Aorta (tissue), 5 donors: ENCODE data around the gene GNPTAB. TPM values are rescaled to one million over a fixed set of nuclear protein-coding genes. Genes with fewer than 3 reads are reported as not detected.

Source experiments
- ATAC-seq: fragments of 200-7000 bp; cut with Tn5 transposase; one replicate; pipeline ENCODE4 v1.9.1; 2022; ENCODE audit warnings: moderate library complexity; ENCODE audit not compliant: low FRiP score
- DNase-seq, 2 donors: peaks; one replicate each; pipeline ENCODE4 v3.0.0-alpha.2; 2020
- H3K27ac ChIP-seq, 2 donors: one replicate each; pipeline ENCODE4 v1.5.1; 2013; ENCODE audit warnings: low read length in 2 of 2, mild to moderate bottlenecking in 2 of 2, moderate library complexity in 2 of 2, control low read depth in 1 of 2, inconsistent platforms in 1 of 2, low read depth in 1 of 2
- H3K27me3 ChIP-seq, 2 donors: one replicate each; pipeline ENCODE4 v1.6.1; 2013; ENCODE audit warnings: control low read depth in 1 of 2, low read length in 1 of 2, mild to moderate bottlenecking in 1 of 2, moderate library complexity in 1 of 2; ENCODE audit not compliant: insufficient read depth in 2 of 2, control insufficient read depth in 1 of 2
- H3K36me3 ChIP-seq, 2 donors: one replicate each; pipeline ENCODE4 v1.6.1; 2013; ENCODE audit warnings: control low read depth in 1 of 2, low read length in 1 of 2, mild to moderate bottlenecking in 1 of 2; ENCODE audit not compliant: insufficient read depth in 2 of 2, control insufficient read depth in 1 of 2
- H3K4me1 ChIP-seq, 2 donors: one replicate each; pipeline ENCODE4 v1.6.1; 2013; ENCODE audit warnings: low read length in 2 of 2, control low read depth in 1 of 2, mild to moderate bottlenecking in 1 of 2, moderate library complexity in 1 of 2; ENCODE audit not compliant: insufficient read depth in 2 of 2, control insufficient read depth in 1 of 2
- H3K4me3 ChIP-seq, 2 donors: one replicate each; pipeline ENCODE4 v1.5.1; 2013; ENCODE audit warnings: low read length in 2 of 2, control low read depth in 1 of 2, mild to moderate bottlenecking in 1 of 2
- H3K9me3 ChIP-seq: one replicate; pipeline ENCODE4 v1.6.1; 2013; ENCODE audit warnings: mild to moderate bottlenecking, low read length; ENCODE audit not compliant: control insufficient read depth
- WGBS, 2 donors: extraction: QIAGEN DNeasy Blood & Tissue Kit; methylation state at CpG; one replicate each; pipeline ENCODE4 v1.1.7; 2013; 5-methylcytosine and 5-hydroxymethylcytosine counted together
- intact Hi-C, 2 donors: fragments of 100-400 bp; cut with DNase I; formaldehyde crosslinking; loops; one replicate each; pipeline versions ENCODE4 v1.14.2 to v1.15.0; 2022
- polyA plus RNA-seq, 2 donors: library from polyadenylated mRNA; stranded (reverse); fragments of 200-250 nt; gene quantifications; one replicate each; pipeline ENCODE4 v1.2.3, GENCODE V29; 2013
- total RNA-seq, 2 donors: library from RNA; stranded (reverse); fragmentation: NEBNext Ultra II Directional; extraction: Animal tissue kit (Norgen Biotek cat#: 25700); gene quantifications; one replicate each; pipeline ENCODE4 v1.2.1, GENCODE V29; 2021
- donor health status: healthy with polysubstance abuse.
- donor health status: Bipolar disorder and iron deficiency.
- donor health status: DM: no; HTN: no; CAD: no.
- donor health status: DM: no; HTN: no; CAD: no.
- donor health status: DM: yes; HTN: yes; CAD: no.

GNPTAB gene
- total and polyA plus RNA-seq, 4 donors: 9.1 to 43.3 (median 19.2) TPM

DNA sequence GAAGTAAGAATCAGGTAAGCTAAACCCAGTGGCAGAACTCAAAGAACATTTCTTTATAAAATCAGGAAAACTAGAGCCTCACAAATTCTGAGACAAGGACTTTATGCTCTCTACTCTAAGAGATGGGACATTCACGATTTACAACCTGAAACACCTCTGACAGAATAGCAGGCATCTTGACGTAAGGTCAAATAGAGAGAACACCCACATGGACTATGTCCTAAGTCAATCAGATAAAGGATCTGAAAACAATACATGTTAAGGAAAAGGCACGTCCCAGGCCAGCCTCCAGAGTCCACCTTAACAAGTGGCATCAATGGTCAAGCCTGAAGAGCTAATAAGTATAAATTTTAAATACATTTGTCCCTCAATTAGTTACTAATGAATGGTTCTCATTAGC lies 51.6 kb downstream of the GNPTAB start:
- no peaks in the 10 kb centered on the region for H3K9me3 ChIP-seq
- no peak overlapping the region for H3K4me3 ChIP-seq
- H3K36me3 ChIP-seq: peaks cover 0 to 4% of the 10 kb centered on the region in 2 donors
- no peak overlapping the region for H3K27ac ChIP-seq
- DNase-seq: no peak
- no peaks in the 10 kb centered on the region for H3K27me3 ChIP-seq
- no peak for ATAC-seq
- H3K4me1 ChIP-seq: no peaks in the 10 kb centered on the region
- intact Hi-C loops: no loop called here
- 84 to 87% methylated on average over 3 of the region's 3 CpGs for WGBS, 2 donors

DNA sequence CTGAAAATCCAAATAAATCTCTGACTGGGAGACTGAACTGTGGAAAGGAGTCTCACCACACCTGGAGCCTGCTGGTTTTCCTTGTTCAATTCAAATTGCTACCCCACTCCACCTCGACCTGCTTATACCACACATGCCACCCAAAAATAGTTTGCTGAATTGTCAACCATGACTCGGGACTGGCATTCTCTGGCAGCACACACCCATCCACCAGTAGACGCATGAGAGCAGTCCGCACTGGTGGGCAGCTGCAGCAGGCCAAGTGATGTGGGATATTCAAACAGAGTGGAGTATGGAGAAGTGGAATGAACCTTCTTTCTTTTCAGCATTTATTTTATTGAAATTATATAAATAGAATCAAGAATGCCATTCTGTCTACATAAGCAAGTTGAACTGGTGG lies 52.8 kb downstream of the GNPTAB start:
- 31 to 37% methylated on average over 4 of the region's 4 CpGs for WGBS, 2 donors
- Histone ChIP-seq H3K4me3 (no peak overlapping the region), H3K9me3 (no peaks in the 10 kb centered on the region), H3K36me3 (peaks cover 0 to 4% of the 10 kb centered on the region in 2 donors), H3K4me1 (no peaks in the 10 kb centered on the region), H3K27ac (no peak overlapping the region), H3K27me3 (no peaks in the 10 kb centered on the region)
- intact Hi-C loops: no loop called here
- ATAC-seq (no peak), DNase-seq (no peak)

DNA sequence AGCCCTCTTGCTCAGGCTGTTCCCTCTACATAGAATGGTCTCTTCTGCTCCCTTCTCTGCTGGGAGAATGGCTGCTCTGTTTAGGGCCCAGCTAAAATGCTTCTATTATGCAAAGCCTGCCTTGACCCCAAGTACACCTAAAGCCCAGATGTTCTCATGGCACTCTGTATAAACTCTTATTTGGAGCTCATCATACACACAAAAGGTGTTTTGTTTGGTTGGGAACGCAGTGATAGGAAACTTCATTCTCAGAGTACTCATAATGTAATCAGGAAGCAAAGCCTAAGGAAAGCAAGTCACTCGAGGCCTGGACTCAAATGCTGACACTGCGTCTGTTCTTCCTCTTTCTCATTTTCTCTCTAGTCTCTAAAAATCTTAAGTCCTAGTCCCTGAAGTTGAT lies 53.3 kb downstream of the GNPTAB start:
- ATAC-seq: no peak
- Histone ChIP-seq H3K9me3 (no peaks in the 10 kb centered on the region), H3K27me3 (no peaks in the 10 kb centered on the region), H3K4me3 (no peak overlapping the region), H3K36me3 (peaks cover 0 to 4% of the 10 kb centered on the region in 2 donors), H3K4me1 (no peaks in the 10 kb centered on the region), H3K27ac (peak overlapping the region in 1 of 2 donors; percentile 9)
- DNase-seq: no peak
- intact Hi-C loops: no loop called here
- 68 to 71% methylated on average over 3 of the region's 3 CpGs for WGBS, 2 donors

DNA sequence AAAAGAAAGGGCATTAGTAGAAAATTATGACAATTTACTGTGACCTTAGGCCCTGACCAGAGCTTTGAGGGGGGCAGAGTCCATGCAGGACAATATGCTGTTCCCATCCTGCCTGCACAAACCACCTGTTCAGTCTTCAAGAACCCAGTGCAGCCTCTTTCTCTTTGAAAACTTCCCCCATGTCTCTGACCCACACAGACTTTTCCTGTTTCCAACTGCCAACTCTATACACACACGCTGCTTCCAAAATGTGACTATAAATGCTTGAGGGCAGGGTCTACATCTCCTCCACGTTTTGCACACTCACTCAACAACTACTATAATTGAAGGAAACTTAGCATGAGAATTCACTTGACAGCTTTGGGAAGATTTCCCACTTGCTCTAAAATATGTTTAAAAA lies 54.9 kb downstream of the GNPTAB start:
- no peaks in the 10 kb centered on the region for H3K27me3 ChIP-seq
- intact Hi-C loops: no loop called here
- no peaks in the 10 kb centered on the region for H3K4me1 ChIP-seq
- peaks cover 0 to 4% of the 10 kb centered on the region in 2 donors for H3K36me3 ChIP-seq
- H3K9me3 ChIP-seq: no peaks in the 10 kb centered on the region
- WGBS, 2 donors: 55 to 66% methylated on average over 2 of the region's 2 CpGs
- H3K27ac ChIP-seq: no peak overlapping the region
- DNase-seq: no peak
- H3K4me3 ChIP-seq: no peak overlapping the region
- ATAC-seq: no peak

DNA sequence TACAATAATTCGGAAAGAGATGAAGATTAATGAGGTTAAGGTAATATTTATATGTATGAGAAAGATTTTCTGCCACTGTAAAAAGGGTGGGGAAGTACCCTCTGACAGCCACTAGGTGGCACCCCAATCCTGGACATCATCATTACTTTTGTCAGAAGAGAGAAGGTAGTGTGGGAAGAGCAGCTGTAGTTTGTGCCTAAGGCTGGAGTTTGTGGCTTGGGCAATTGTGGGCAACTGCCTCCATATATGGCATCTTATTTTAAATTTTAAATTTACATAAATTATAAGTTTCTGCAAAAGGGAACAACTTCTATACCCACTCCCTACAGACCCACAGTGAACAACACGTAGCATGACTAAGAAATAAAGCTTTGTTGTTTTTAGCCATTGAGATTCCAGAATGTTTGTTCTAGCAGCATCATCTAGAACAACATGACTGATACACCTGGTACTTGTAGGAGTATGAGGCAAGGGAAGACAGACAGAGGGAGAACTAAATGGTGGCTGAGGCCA lies 57.1 kb downstream of the GNPTAB start:
- DNase-seq (peak in 1 of 2 donors; percentile 69), ATAC-seq (peak; percentile 88)
- WGBS, 2 donors: 47 to 51% methylated on average over 2 of the region's 2 CpGs
- H3K36me3 ChIP-seq: peaks cover 0 to 2% of the 10 kb centered on the region in 2 donors
- no peaks in the 10 kb centered on the region for H3K27me3 ChIP-seq
- intact Hi-C loops: loop anchor here (2.0 kb wide), 1 partner anchor 67 kb away; no protein-coding TSS in a partner anchor
- no peaks in the 10 kb centered on the region for H3K9me3 ChIP-seq
- no peak overlapping the region for H3K27ac ChIP-seq
- no peaks in the 10 kb centered on the region for H3K4me1 ChIP-seq
- H3K4me3 ChIP-seq: no peak overlapping the region

DNA sequence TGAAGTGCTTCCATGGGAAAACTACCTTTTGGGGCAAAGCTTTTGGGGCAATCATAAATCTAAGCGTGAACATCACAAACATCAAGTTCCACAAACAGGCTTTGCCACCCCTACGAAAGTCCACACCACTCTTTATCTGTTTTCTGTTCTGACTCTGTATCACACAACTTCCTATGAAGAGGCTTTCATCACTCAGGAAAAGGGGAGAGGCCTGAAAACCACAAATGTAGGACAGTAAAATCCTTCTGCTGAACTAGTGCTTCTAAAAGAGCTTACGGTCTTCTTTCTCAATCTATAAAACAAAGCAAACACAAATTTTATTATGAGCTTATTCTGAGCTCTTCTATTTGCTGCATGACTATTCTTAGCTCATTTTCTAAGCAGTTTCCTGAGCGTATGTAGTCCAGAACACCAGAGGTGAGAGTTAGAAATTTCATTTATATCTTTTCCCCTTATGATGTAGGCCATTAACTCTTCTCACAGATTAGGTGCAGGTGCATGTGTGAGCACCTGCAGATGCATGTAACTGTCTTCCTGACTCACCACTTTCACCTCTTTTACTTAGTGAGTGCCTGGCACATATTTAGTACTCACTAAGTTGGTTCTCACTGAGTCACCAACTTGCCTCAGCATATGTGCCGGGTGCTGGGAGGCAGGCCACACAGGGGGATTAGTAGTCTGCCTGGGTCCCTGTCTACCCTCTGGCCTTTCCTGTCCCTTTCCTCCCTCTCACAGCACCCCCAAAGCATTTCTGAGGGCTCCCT lies 58.6 kb downstream of the GNPTAB start:
- DNase-seq (no peak), ATAC-seq (no peak)
- 86 to 89% methylated on average over 5 of the region's 5 CpGs for WGBS, 2 donors
- Histone ChIP-seq H3K27ac (no peak overlapping the region), H3K27me3 (no peaks in the 10 kb centered on the region), H3K36me3 (peaks cover 0 to 3% of the 10 kb centered on the region in 2 donors), H3K4me3 (no peak overlapping the region), H3K4me1 (no peaks in the 10 kb centered on the region), H3K9me3 (no peaks in the 10 kb centered on the region)
- intact Hi-C loops: loop anchor here (2.0 kb wide), 1 partner anchor 69 kb away; no protein-coding TSS in a partner anchor

DNA sequence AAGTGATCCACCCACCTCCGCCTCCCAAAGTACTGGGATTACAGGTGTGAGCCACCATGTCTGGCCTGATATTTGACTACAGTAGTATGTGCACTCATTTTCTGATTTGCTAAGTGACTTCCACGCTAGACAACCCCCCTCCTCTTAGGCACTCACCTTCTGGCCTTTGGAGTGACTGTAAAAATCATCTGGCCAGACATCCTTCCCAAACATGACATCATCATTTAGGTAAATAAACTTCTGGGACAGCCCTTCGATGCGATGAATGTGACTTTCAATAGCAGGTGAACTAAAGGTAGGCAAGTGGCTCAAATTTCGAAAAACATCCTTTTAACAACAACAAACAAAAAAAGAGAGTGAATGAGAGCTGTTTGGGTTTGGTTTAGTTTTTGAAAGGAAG lies 60.9 kb downstream of the GNPTAB start:
- H3K4me1 ChIP-seq: no peaks in the 10 kb centered on the region
- H3K27me3 ChIP-seq: no peaks in the 10 kb centered on the region
- H3K27ac ChIP-seq: no peak overlapping the region
- peaks cover 0 to 2% of the 10 kb centered on the region in 2 donors for H3K36me3 ChIP-seq
- no peaks in the 10 kb centered on the region for H3K9me3 ChIP-seq
- intact Hi-C loops: no loop called here
- H3K4me3 ChIP-seq: no peak overlapping the region
- DNase-seq (no peak), ATAC-seq (no peak)
- 83 to 89% methylated on average over 5 of the region's 5 CpGs for WGBS, 2 donors

DNA sequence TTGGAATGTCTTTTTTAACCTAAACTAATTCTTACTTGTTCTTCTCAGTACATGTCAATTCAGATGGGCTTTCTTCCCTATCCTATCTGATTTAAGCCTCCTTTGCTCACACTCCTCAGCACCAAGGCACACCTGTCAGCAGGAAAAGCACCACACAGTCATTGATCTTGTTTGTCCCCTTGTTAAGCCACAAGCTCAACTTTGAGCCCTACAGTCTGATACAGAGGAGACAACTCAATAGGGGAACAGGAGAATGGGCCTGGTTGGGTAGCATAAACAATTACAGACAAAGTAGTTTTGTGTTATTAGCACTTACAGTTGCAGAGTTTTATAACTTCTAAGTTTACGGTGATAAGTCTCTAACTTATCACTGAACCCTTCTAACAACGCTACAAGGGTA lies 62.0 kb downstream of the GNPTAB start:
- DNase-seq: no peak
- H3K27ac ChIP-seq: no peak overlapping the region
- 84 to 89% methylated on average over 2 of the region's 2 CpGs for WGBS, 2 donors
- no peaks in the 10 kb centered on the region for H3K9me3 ChIP-seq
- H3K4me1 ChIP-seq: no peaks in the 10 kb centered on the region
- intact Hi-C loops: no loop called here
- peaks cover 0 to 2% of the 10 kb centered on the region in 2 donors for H3K36me3 ChIP-seq
- ATAC-seq: no peak
- no peak overlapping the region for H3K4me3 ChIP-seq
- H3K27me3 ChIP-seq: no peaks in the 10 kb centered on the region

DNA sequence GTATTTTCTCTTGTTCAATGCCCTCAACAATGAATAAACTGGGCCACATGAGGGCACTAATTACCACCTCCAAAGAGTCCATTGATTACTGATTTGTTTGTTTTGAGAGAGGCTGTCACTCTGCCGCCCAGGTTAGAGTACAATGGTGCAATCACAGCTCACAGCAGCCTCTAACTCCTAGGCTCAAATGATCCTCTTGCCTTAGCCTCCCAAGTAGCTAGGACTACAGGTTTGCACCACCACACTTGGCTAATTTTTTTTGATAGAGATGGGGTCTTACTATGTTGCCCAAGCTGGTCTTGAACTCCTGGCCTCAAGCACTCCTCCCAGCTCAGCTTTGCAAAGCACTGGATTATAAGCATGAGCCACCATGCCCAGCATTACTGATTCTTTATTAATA lies 63.2 kb downstream of the GNPTAB start:
- no peaks in the 10 kb centered on the region for H3K9me3 ChIP-seq
- WGBS, 2 donors: 88 to 91% methylated on average over 1 of the region's 1 CpG
- no peaks in the 10 kb centered on the region for H3K27me3 ChIP-seq
- H3K4me3 ChIP-seq: no peak overlapping the region
- intact Hi-C loops: no loop called here
- no peak overlapping the region for H3K27ac ChIP-seq
- DNase-seq (no peak), ATAC-seq (no peak)
- no peaks in the 10 kb centered on the region for H3K4me1 ChIP-seq
- peaks cover 0 to 2% of the 10 kb centered on the region in 2 donors for H3K36me3 ChIP-seq
